B cell (primary cell): ENCODE data around the gene USP34. TPM values are rescaled to one million over a fixed set of nuclear protein-coding genes. Genes with fewer than 3 reads are reported as not detected.

ENCODE experiments used
- ATAC-seq: fragments of 200-7000 bp; cut with Tn5 transposase; one replicate; pipeline ENCODE4 v1.10.0; 2021; ENCODE audit warnings: low read depth, mild to moderate bottlenecking, moderate number of reproducible peaks, moderate library complexity
- CTCF ChIA-PET: fragments of 350-600 bp; sonication (Branson Sonifier 250); formaldehyde crosslinking; loops from one replicate; lab custom pipeline; 2021; ENCODE audit warnings: antibody characterized with exemption, inconsistent platforms; lab: Charles Lee
- POLR2A ChIA-PET: fragments of 350-600 bp; sonication (Branson Sonifier 250); formaldehyde crosslinking; loops from one replicate; lab custom pipeline; 2021; ENCODE audit warnings: antibody characterized with exemption; lab: Charles Lee
- DNase-seq: peaks from one replicate; pipeline ENCODE4 v3.0.0; 2013
- H2AFZ ChIP-seq: 2 replicates; pipeline ENCODE4 v1.6.1; 2012; ENCODE audit warnings: mild to moderate bottlenecking, low read depth, low read length; ENCODE audit not compliant: insufficient read depth, poor library complexity, severe bottlenecking
- H3K27ac ChIP-seq, 2 donors: 1 replicate in 1 of 2; 2 replicates in 1 of 2; pipeline ENCODE4 v1.5.1; 2012 to 2013; ENCODE audit warnings: low read length in 2 of 2, mild to moderate bottlenecking in 2 of 2, moderate library complexity in 1 of 2
- H3K27me3 ChIP-seq, 4 experiments: fragments of 200-600 bp in 1 of 4; sonication (generic) in 1 of 4; replicated peaks in 1 of 4; 1 replicate in 2 of 4; 2 replicates in 2 of 4; pipeline versions ENCODE4 v1.6.1 to v1.7.0; 2013 to 2016; ENCODE audit warnings: low read length in 3 of 4, mild to moderate bottlenecking in 2 of 4, mixed read lengths in 1 of 4, moderate library complexity in 1 of 4; ENCODE audit not compliant: insufficient read depth in 4 of 4, control insufficient read depth in 3 of 4; ENCODE audit errors: control extremely low read depth in 1 of 4
- H3K36me3 ChIP-seq, 2 experiments: replicated peaks in 1 of 2; 1 replicate in 1 of 2; 2 replicates in 1 of 2; pipeline versions ENCODE4 v1.6.1 to v1.7.1; 2013; ENCODE audit warnings: low read length in 1 of 2; ENCODE audit not compliant: insufficient read depth in 2 of 2, control insufficient read depth in 1 of 2; ENCODE audit errors: control extremely low read depth in 1 of 2, extremely low read depth in 1 of 2
- H3K4me1 ChIP-seq, 2 donors: fragments of 200-600 bp in 1 of 2; sonication (generic) in 1 of 2; 1 replicate in 1 of 2; 2 replicates in 1 of 2; pipeline versions ENCODE4 v1.5.1 to v1.6.1; 2013 to 2017; ENCODE audit warnings: low read length in 2 of 2; ENCODE audit not compliant: control insufficient read depth in 2 of 2, insufficient read depth in 2 of 2
- H3K4me2 ChIP-seq: replicated peaks from 2 replicates; pipeline ENCODE3; 2012; ENCODE audit warnings: mild to moderate bottlenecking, low read depth, low read length; ENCODE audit not compliant: poor library complexity, severe bottlenecking
- H3K4me3 ChIP-seq, 5 experiments: fragments of 200-600 bp in 1 of 5; sonication (generic) in 1 of 5; 1 replicate in 3 of 5; 2 replicates in 2 of 5; pipeline versions ENCODE4 v1.5.1 to v1.7.0; 2011 to 2016; ENCODE audit warnings: low read length in 4 of 5, mild to moderate bottlenecking in 4 of 5, low read depth in 2 of 5, control low read depth in 1 of 5, moderate library complexity in 1 of 5; ENCODE audit not compliant: insufficient read depth in 1 of 5; ENCODE audit errors: control extremely low read depth in 1 of 5, extremely low read depth in 1 of 5
- H3K79me2 ChIP-seq: fragments of 200-600 bp; sonication (generic); one replicate; pipeline ENCODE4 v1.6.0; 2016; ENCODE audit warnings: low read length; ENCODE audit not compliant: control insufficient read depth, insufficient read depth
- H3K9ac ChIP-seq: fragments of 200-600 bp; sonication (generic); 2 replicates; pipeline ENCODE4 v1.6.1; 2017; ENCODE audit warnings: mild to moderate bottlenecking, low read length, moderate library complexity
- H3K9me3 ChIP-seq, 3 donors: one replicate each; pipeline versions ENCODE4 v1.6.1 to v1.7.1; 2013; ENCODE audit warnings: low read length in 2 of 3; ENCODE audit not compliant: control insufficient read depth in 2 of 3, insufficient read depth in 1 of 3; ENCODE audit errors: control extremely low read depth in 1 of 3
- H4K20me1 ChIP-seq: 2 replicates; pipeline ENCODE4 v1.6.0; 2012; ENCODE audit warnings: mild to moderate bottlenecking, low read length; ENCODE audit not compliant: insufficient read depth, control insufficient read depth, poor library complexity, severe bottlenecking
- H3K27ac Mint-ChIP-seq: one replicate; pipeline ENCODE4 v1.8.0; 2021; ENCODE audit warnings: mixed read lengths
- H3K27me3 Mint-ChIP-seq: one replicate; pipeline ENCODE4 v1.8.0; 2021; ENCODE audit warnings: mixed read lengths
- H3K4me1 Mint-ChIP-seq: one replicate; pipeline ENCODE4 v1.8.0; 2021; ENCODE audit warnings: mixed read lengths
- H3K4me3 Mint-ChIP-seq: one replicate; pipeline ENCODE4 v1.8.0; 2021; ENCODE audit warnings: mixed read lengths
- H3K9me3 Mint-ChIP-seq: one replicate; pipeline ENCODE4 v1.8.0; 2022; ENCODE audit warnings: mixed read lengths; ENCODE audit not compliant: insufficient read depth
- EZH2 ChIP-seq: IDR thresholded peaks from 2 replicates; pipeline ENCODE4 v1.6.1; 2012; ENCODE audit warnings: borderline replicate concordance, low read depth, mild to moderate bottlenecking, moderate library complexity, low read length; ENCODE audit not compliant: insufficient read depth, poor library complexity, severe bottlenecking
- WGBS: methylation state at CpG from one replicate; pipeline ENCODE4 v1.1.5; 2013; ENCODE audit warnings: missing lambda C conversion rate; ENCODE audit not compliant: insufficient coverage; 5-methylcytosine and 5-hydroxymethylcytosine counted together
- intact Hi-C: fragments of 100-400 bp; cut with micrococcal nuclease; formaldehyde crosslinking; loops from one replicate; pipeline ENCODE4 v1.10.0; 2022
- polyA plus RNA-seq: library from polyadenylated mRNA; depleted of rRNA; stranded (reverse); fragments of >200 nt; gene quantifications from 2 replicates; pipeline ENCODE4 v1.2.3, GENCODE V29; 2012
- total RNA-seq, 2 donors: library from RNA; stranded (reverse); fragments of 120-200 nt in 1 of 2; gene quantifications; 1 replicate in 1 of 2; 2 replicates in 1 of 2; pipeline versions ENCODE4 v1.2.3 to v1.2.4, GENCODE V29; 2013 to 2022

Gene USP34
- total and polyA plus RNA-seq, 2 donors (not counting 1 experiment from before 2014, with no cell fraction given): 70.3 to 311 TPM

DNA sequence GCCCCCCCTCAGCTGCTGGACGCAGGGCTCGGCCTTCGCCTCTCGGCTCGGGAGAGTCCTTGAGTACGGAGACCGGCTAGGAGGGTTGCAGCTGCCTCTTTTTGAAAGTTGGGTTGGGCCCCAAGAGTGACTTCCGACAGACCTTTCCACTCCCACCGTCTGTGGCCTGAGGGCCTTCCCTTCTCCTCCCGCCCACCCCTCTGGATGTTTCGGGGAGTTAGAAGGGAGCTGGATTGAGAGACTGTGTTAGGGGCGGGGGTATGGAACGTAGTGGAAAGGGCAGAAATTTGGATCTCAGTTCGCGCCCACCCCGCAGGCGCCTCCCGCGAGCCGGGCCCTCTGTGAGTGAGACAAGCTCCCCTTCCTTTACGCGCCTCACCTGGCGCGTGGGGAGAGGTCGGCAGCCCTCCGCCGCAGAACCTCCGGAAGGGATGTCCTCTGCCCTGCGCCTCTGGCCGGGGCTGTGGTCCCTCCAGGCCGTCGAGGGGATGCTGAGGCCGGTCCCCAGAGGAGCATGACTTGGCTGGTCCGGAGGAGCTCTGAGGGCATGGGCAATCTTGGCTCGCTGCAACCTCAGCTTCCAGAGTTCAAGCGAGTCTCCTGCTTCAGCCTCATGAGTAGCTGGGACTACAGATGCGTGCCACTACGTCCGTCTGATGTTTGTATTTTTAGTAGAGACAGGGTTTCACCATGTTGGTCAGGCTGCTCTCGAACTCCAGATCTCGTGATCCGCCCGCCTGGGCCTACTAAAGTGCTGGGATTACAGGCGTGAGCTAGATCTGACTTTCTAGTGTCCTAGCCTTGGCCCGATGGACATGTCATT is 292.9 kb downstream of the USP34 start:
- Mint-ChIP-seq H3K4me1 (peaks cover 54% of the 10 kb centered on the region), H3K27ac (peak overlapping the region; percentile 97), H3K9me3 (no peaks in the 10 kb centered on the region), H3K4me3 (peak overlapping the region; percentile 94), H3K27me3 (no peaks in the 10 kb centered on the region)
- peak overlapping the region; percentile 86 for H2AFZ ChIP-seq
- intact Hi-C loops: loop anchor here (1.0 to 10.0 kb wide), 10 partner anchors 33 to 707 kb away; partner anchors contain the start of genes CCT4, PAPOLG, PEX13 and REL
- peaks cover 26 to 42% of the 10 kb centered on the region in 2 donors for H3K4me1 ChIP-seq
- H3K4me2 ChIP-seq: peak overlapping the region; percentile 73
- peak overlapping the region; percentile 98 for H3K9ac ChIP-seq
- no peaks in the 10 kb centered on the region for H3K27me3 ChIP-seq
- peak overlapping the region; percentile 52 to 97 (median 75) for H3K4me3 ChIP-seq
- WGBS: 15% methylated on average over 40 of the region's 45 CpGs
- H4K20me1 ChIP-seq: peaks cover 6% of the 10 kb centered on the region
- DNase-seq (peak; percentile 71), ATAC-seq (no peak)
- H3K9me3 ChIP-seq: no peaks in the 10 kb centered on the region
- CTCF ChIA-PET: interaction anchor here (0.6 kb wide), 3 partner anchors 305 to 955 kb away, joined by 3 read pairs; no protein-coding TSS in a partner anchor
- TF ChIP-seq EZH2: no peak
- peaks cover 48% of the 10 kb centered on the region for H3K79me2 ChIP-seq
- POLR2A ChIA-PET: interaction anchor here (0.6 to 1.9 kb wide), 11 partner anchors 11 to 890 kb away, joined by 3 to 10 read pairs (median 4); partner anchors contain the start of genes REL and XPO1
- peak overlapping the region; percentile 91 to 96 for H3K27ac ChIP-seq
- H3K36me3 ChIP-seq: peaks cover 4 to 38% of the 10 kb centered on the region in 2 experiments
